ENCODE results near the gene CD14. TPM values are rescaled to one million over a fixed set of nuclear protein-coding genes. Genes with fewer than 3 reads are reported as not detected.

The CD14 gene
- total and polyA plus RNA-seq, 2 donors (not counting 3 experiments of a cell fraction or from before 2014, with no cell fraction given), result 0.33 to 3.7 TPM

GRCh38 chr5:140633501-140633900 is 526 bp upstream of the CD14 start:
- Histone ChIP-seq H3K27me3 (ENCODE audit: control insufficient read depth in 2 of 2, insufficient read depth in 2 of 2, low read length in 2 of 2) (peaks cover 0 to 3% of the 10 kb centered on the region in 2 experiments), H3K79me2 (ENCODE audit: control insufficient read depth, insufficient read depth, low read length) (no peaks in the 10 kb centered on the region), H4K20me1 (replicated peaks; ENCODE audit: control insufficient read depth, extremely low read depth, insufficient read depth, low read length) (no peaks in the 10 kb centered on the region), H3K9me1 (replicated peaks; ENCODE audit: control insufficient read depth, extremely low read depth, insufficient read depth, low read length) (no peaks in the 10 kb centered on the region), H3K36me3 (ENCODE audit: control insufficient read depth in 2 of 2, extremely low read depth in 1 of 2, insufficient read depth in 2 of 2, low read length in 2 of 2) (no peaks in the 10 kb centered on the region), H3K4me1 (ENCODE audit: control insufficient read depth, extremely low read depth, insufficient read depth, low read length) (peaks cover 15% of the 10 kb centered on the region), H3K27ac (ENCODE audit: insufficient read depth, low read depth, low read length) (no peak overlapping the region), H3K9me3 (replicated peaks; ENCODE audit: control insufficient read depth, insufficient read depth, low read length) (no peaks in the 10 kb centered on the region), H3K4me3 (replicated peaks in 1 of 3; ENCODE audit: insufficient read depth in 1 of 3, low read depth in 1 of 3, low read length in 3 of 3) (no peak overlapping the region), H3K9ac (replicated peaks; ENCODE audit: extremely low read depth, insufficient read depth, low read length) (no peak overlapping the region), H2AFZ (ENCODE audit: low read depth, low read length) (no peak overlapping the region), H3K4me2 (ENCODE audit: insufficient read depth, low read length) (no peak overlapping the region)
- CTCF ChIA-PET, result interaction anchor here (1.0 to 5.4 kb wide), 8 partner anchors 57 to 274 kb away, joined by 3 to 108 read pairs (median 6); partner anchors contain the start of genes EIF4EBP3 and SRA1
- TF ChIP-seq CTCF (IDR thresholded peaks at IDR 0.05; ENCODE audit: extremely low read depth in 1 of 2, insufficient read depth in 1 of 2, low read depth in 1 of 2, low read length in 2 of 2) (no peak), POLR2AphosphoS5 (IDR thresholded peaks at IDR 0.05; ENCODE audit: insufficient read depth, low read depth, low read length) (no peak), GATA2 (IDR thresholded peaks at IDR 0.05; ENCODE audit: insufficient read depth, insufficient read length, low read depth, low read length) (no peak), MAX (IDR thresholded peaks at IDR 0.05; ENCODE audit: insufficient read depth, insufficient read length) (no peak), MYC (IDR thresholded peaks at IDR 0.05; ENCODE audit: low read depth, low read length) (no peak), EZH2 (IDR thresholded peaks at IDR 0.05; ENCODE audit: borderline replicate concordance, low read depth, low read length, severe bottlenecking) (no peak), JUN (IDR thresholded peaks at IDR 0.05; ENCODE audit: borderline replicate concordance, insufficient read depth, insufficient read length, low read depth) (no peak), FOS (IDR thresholded peaks at IDR 0.05; ENCODE audit: borderline replicate concordance, insufficient read depth, low read length) (no peak), POLR2A (IDR thresholded peaks at IDR 0.05; ENCODE audit: low read depth, low read length) (no peak)
- dilution Hi-C loops (cut with MboI; ENCODE audit: extremely low pct_ligation_motif_present, low sequenced_read_pairs), result no loop called here
- no peak for DNase-seq (ENCODE audit: low read depth, low spot score)
- no TSS peak for BruUV-seq (replicated peaks)
- no peak for FAIRE-seq
- intact Hi-C loops (cut with micrococcal nuclease), result loop anchor here (10.0 kb wide), 1 partner anchor 389 kb away; no protein-coding TSS in a partner anchor
- POLR2A ChIA-PET, result no interaction called here

Measured in endothelial cell of umbilical vein (primary cell).